B cell (primary cell): ENCODE measurements around the gene DDAH2. TPM values are rescaled to one million over a fixed set of nuclear protein-coding genes. Genes with fewer than 3 reads are reported as not detected.

Experiments
- ATAC-seq: fragments of 200-7000 bp; cut with Tn5 transposase; one replicate; pipeline ENCODE4 v1.10.0; 2021; ENCODE audit warnings: low read depth, mild to moderate bottlenecking, moderate number of reproducible peaks, moderate library complexity
- CTCF ChIA-PET: fragments of 350-600 bp; sonication (Branson Sonifier 250); formaldehyde crosslinking; loops from one replicate; lab custom pipeline; 2021; ENCODE audit warnings: antibody characterized with exemption, inconsistent platforms; lab: Charles Lee
- POLR2A ChIA-PET: fragments of 350-600 bp; sonication (Branson Sonifier 250); formaldehyde crosslinking; loops from one replicate; lab custom pipeline; 2021; ENCODE audit warnings: antibody characterized with exemption; lab: Charles Lee
- DNase-seq: peaks from one replicate; pipeline ENCODE4 v3.0.0; 2013
- H2AFZ ChIP-seq: 2 replicates; pipeline ENCODE4 v1.6.1; 2012; ENCODE audit warnings: mild to moderate bottlenecking, low read depth, low read length; ENCODE audit not compliant: insufficient read depth, poor library complexity, severe bottlenecking
- H3K27ac ChIP-seq, 2 donors: 1 replicate in 1 of 2; 2 replicates in 1 of 2; pipeline ENCODE4 v1.5.1; 2012 to 2013; ENCODE audit warnings: low read length in 2 of 2, mild to moderate bottlenecking in 2 of 2, moderate library complexity in 1 of 2
- H3K27me3 ChIP-seq, 4 experiments: fragments of 200-600 bp in 1 of 4; sonication (generic) in 1 of 4; replicated peaks in 1 of 4; 1 replicate in 2 of 4; 2 replicates in 2 of 4; pipeline versions ENCODE4 v1.6.1 to v1.7.0; 2013 to 2016; ENCODE audit warnings: low read length in 3 of 4, mild to moderate bottlenecking in 2 of 4, mixed read lengths in 1 of 4, moderate library complexity in 1 of 4; ENCODE audit not compliant: insufficient read depth in 4 of 4, control insufficient read depth in 3 of 4; ENCODE audit errors: control extremely low read depth in 1 of 4
- H3K36me3 ChIP-seq, 2 experiments: replicated peaks in 1 of 2; 1 replicate in 1 of 2; 2 replicates in 1 of 2; pipeline versions ENCODE4 v1.6.1 to v1.7.1; 2013; ENCODE audit warnings: low read length in 1 of 2; ENCODE audit not compliant: insufficient read depth in 2 of 2, control insufficient read depth in 1 of 2; ENCODE audit errors: control extremely low read depth in 1 of 2, extremely low read depth in 1 of 2
- H3K4me1 ChIP-seq, 2 donors: fragments of 200-600 bp in 1 of 2; sonication (generic) in 1 of 2; 1 replicate in 1 of 2; 2 replicates in 1 of 2; pipeline versions ENCODE4 v1.5.1 to v1.6.1; 2013 to 2017; ENCODE audit warnings: low read length in 2 of 2; ENCODE audit not compliant: control insufficient read depth in 2 of 2, insufficient read depth in 2 of 2
- H3K4me2 ChIP-seq: replicated peaks from 2 replicates; pipeline ENCODE3; 2012; ENCODE audit warnings: mild to moderate bottlenecking, low read depth, low read length; ENCODE audit not compliant: poor library complexity, severe bottlenecking
- H3K4me3 ChIP-seq, 5 experiments: fragments of 200-600 bp in 1 of 5; sonication (generic) in 1 of 5; 1 replicate in 3 of 5; 2 replicates in 2 of 5; pipeline versions ENCODE4 v1.5.1 to v1.7.0; 2011 to 2016; ENCODE audit warnings: low read length in 4 of 5, mild to moderate bottlenecking in 4 of 5, low read depth in 2 of 5, control low read depth in 1 of 5, moderate library complexity in 1 of 5; ENCODE audit not compliant: insufficient read depth in 1 of 5; ENCODE audit errors: control extremely low read depth in 1 of 5, extremely low read depth in 1 of 5
- H3K79me2 ChIP-seq: fragments of 200-600 bp; sonication (generic); one replicate; pipeline ENCODE4 v1.6.0; 2016; ENCODE audit warnings: low read length; ENCODE audit not compliant: control insufficient read depth, insufficient read depth
- H3K9ac ChIP-seq: fragments of 200-600 bp; sonication (generic); 2 replicates; pipeline ENCODE4 v1.6.1; 2017; ENCODE audit warnings: mild to moderate bottlenecking, low read length, moderate library complexity
- H3K9me3 ChIP-seq, 3 donors: one replicate each; pipeline versions ENCODE4 v1.6.1 to v1.7.1; 2013; ENCODE audit warnings: low read length in 2 of 3; ENCODE audit not compliant: control insufficient read depth in 2 of 3, insufficient read depth in 1 of 3; ENCODE audit errors: control extremely low read depth in 1 of 3
- H4K20me1 ChIP-seq: 2 replicates; pipeline ENCODE4 v1.6.0; 2012; ENCODE audit warnings: mild to moderate bottlenecking, low read length; ENCODE audit not compliant: insufficient read depth, control insufficient read depth, poor library complexity, severe bottlenecking
- H3K27ac Mint-ChIP-seq: one replicate; pipeline ENCODE4 v1.8.0; 2021; ENCODE audit warnings: mixed read lengths
- H3K27me3 Mint-ChIP-seq: one replicate; pipeline ENCODE4 v1.8.0; 2021; ENCODE audit warnings: mixed read lengths
- H3K4me1 Mint-ChIP-seq: one replicate; pipeline ENCODE4 v1.8.0; 2021; ENCODE audit warnings: mixed read lengths
- H3K4me3 Mint-ChIP-seq: one replicate; pipeline ENCODE4 v1.8.0; 2021; ENCODE audit warnings: mixed read lengths
- H3K9me3 Mint-ChIP-seq: one replicate; pipeline ENCODE4 v1.8.0; 2022; ENCODE audit warnings: mixed read lengths; ENCODE audit not compliant: insufficient read depth
- CTCF ChIP-seq: fragments of 200-600 bp; IDR thresholded peaks from one replicate; pipeline ENCODE4 v1.8.0; 2022; ENCODE audit warnings: antibody characterized with exemption, mild to moderate bottlenecking
- EZH2 ChIP-seq: IDR thresholded peaks from 2 replicates; pipeline ENCODE4 v1.6.1; 2012; ENCODE audit warnings: borderline replicate concordance, low read depth, mild to moderate bottlenecking, moderate library complexity, low read length; ENCODE audit not compliant: insufficient read depth, poor library complexity, severe bottlenecking
- WGBS: methylation state at CpG from one replicate; pipeline ENCODE4 v1.1.5; 2013; ENCODE audit warnings: missing lambda C conversion rate; ENCODE audit not compliant: insufficient coverage; 5-methylcytosine and 5-hydroxymethylcytosine counted together
- intact Hi-C: fragments of 100-400 bp; cut with micrococcal nuclease; formaldehyde crosslinking; loops from one replicate; pipeline ENCODE4 v1.10.0; 2022
- polyA plus RNA-seq: library from polyadenylated mRNA; depleted of rRNA; stranded (reverse); fragments of >200 nt; gene quantifications from 2 replicates; pipeline ENCODE4 v1.2.3, GENCODE V29; 2012
- total RNA-seq, 2 donors: library from RNA; stranded (reverse); fragments of 120-200 nt in 1 of 2; gene quantifications; 1 replicate in 1 of 2; 2 replicates in 1 of 2; pipeline versions ENCODE4 v1.2.3 to v1.2.4, GENCODE V29; 2013 to 2022

The DDAH2 gene
- total and polyA plus RNA-seq, 2 donors (not counting 1 experiment from before 2014, with no cell fraction given), result 59.2 to 87.2 TPM

- intact Hi-C loops, result no loop called here
- no peaks in the 10 kb centered on the region for H3K9me3 Mint-ChIP-seq
- H3K4me2 ChIP-seq, result no peak within 1 kb of the TSS
- H3K27ac Mint-ChIP-seq, result no peak within 1 kb of the TSS
- H3K27me3 Mint-ChIP-seq, result peaks cover 3% of the 10 kb centered on the region
- H3K9ac ChIP-seq, result no peak within 1 kb of the TSS
- no peaks in the 10 kb centered on the region for H3K36me3 ChIP-seq
- no peak for TF ChIP-seq EZH2
- TF ChIP-seq CTCF, result no peak
- DNase-seq, result no peak
- no peaks in the 10 kb centered on the region for H3K27me3 ChIP-seq
- H2AFZ ChIP-seq, result no peak within 1 kb of the TSS
- no peak within 1 kb of the TSS for H3K4me3 ChIP-seq
- POLR2A ChIA-PET, result interaction anchor here (0.6 to 0.7 kb wide), 2 partner anchors 21 to 63 kb away, joined by 3 to 7 read pairs; partner anchors contain the start of gene BAG6
- no peaks in the 10 kb centered on the region for H4K20me1 ChIP-seq
- no peak for ATAC-seq
- H3K27ac ChIP-seq, result no peak within 1 kb of the TSS
- H3K4me1 ChIP-seq, result peaks cover 10 to 16% of the 10 kb centered on the region in 2 donors
- H3K9me3 ChIP-seq, result no peaks in the 10 kb centered on the region
- no peak within 1 kb of the TSS for H3K4me3 Mint-ChIP-seq
- H3K79me2 ChIP-seq, result no peaks in the 10 kb centered on the region
- 88% methylated on average over 12 of the region's 16 CpGs for WGBS
- CTCF ChIA-PET, result interaction anchor here (0.7 to 3.3 kb wide), 3 partner anchors 10 to 54 kb away, joined by 3 to 10 read pairs (median 4); no protein-coding TSS in a partner anchor
- H3K4me1 Mint-ChIP-seq, result peaks cover 14% of the 10 kb centered on the region
These were observed 13.8 kb downstream of the DDAH2 start, which contains the start of gene LY6G6D for GRCh38 chr6:31715022-31715958. LY6G6D (plus strand) TSS chr6:31715348; CDS start chr6:31715356, 8 bp downstream.
